HG03378 (cell line): ENCODE data around the gene TCF7L1.

Experiments used
- ATAC-seq: cut with Tn5 transposase; IDR thresholded peaks from one replicate; pipeline ENCODE4 v1.9.1; 2021; ENCODE audit warnings: mild to moderate bottlenecking, moderate library complexity; ENCODE audit not compliant: unreplicated experiment

Gene TCF7L1

DNA sequence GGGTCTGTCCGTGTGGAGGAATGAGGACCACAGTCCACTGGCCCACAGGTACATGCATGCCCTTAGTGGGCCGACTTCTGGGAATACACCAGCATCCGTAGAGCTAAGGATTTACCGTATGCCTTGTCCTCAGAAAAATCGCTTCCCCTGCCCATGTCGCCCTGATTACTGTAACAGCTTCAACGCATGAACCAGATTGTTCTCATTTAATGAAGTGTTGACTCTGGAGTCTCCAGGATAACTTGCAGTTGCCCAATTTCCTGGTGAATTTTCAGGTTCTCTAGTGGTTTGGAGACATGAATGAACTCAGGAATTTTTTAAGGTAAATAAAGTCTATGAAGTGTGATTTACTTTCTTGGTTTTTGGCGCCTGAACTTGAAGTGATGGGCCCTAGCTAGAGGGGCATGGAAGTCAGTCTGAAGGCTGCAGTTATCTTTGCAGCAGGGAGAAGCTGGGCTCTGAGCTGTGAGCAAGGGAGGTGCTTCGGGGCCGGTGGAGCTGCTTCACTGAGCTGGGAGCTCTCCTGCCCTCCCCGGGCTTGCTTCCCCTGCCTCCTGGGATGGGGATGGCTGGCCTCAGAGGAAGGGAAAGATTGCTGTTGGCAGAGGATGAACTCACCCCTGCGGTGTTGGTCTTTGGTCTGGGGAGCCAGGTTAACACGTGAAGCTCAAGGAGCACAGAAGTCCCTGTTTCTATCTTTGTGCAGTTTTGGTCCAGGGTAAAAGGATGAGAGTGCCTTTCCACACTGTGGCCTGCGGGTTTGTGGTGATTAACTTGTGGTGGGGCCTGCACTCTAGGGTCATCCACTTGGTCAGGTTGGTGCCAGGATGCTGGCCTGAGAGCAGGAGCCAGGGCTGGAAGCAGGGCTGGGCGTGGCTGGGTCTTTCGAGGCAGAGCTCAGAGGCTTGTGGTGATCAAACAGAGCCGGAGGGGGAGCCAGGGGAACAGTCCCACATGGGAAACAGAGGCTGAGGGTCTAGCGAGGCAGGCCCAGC is 28.1 kb downstream of the TCF7L1 start:
- ATAC-seq, result no peak

DNA sequence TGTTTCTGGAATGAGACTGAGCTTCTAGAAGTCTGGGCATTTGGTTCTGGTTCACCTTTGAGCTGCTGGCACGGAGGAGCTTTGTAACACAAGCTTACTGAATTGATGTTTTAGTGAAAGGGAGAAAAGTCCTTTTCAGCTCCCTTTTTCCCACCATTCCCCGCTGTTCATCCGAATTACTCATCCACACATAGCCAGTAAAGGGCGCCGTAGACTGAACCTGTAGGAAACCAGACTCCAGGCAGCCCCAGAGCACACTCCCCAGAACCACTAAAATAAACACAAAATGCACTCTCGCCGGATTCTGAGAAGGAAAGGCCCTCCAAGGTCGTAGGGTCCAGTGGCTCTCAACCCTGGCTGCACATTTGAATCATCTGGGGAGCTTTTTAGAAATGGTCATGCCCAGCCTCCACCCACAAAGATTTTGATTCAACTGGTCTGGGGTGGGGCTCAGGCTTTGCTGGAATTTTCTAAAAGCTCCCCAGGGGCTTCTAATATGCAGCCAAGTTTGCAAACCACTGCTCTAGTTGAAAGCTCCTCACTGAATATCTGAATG is 29.6 kb downstream of the TCF7L1 start:
- ATAC-seq, result no peak

DNA sequence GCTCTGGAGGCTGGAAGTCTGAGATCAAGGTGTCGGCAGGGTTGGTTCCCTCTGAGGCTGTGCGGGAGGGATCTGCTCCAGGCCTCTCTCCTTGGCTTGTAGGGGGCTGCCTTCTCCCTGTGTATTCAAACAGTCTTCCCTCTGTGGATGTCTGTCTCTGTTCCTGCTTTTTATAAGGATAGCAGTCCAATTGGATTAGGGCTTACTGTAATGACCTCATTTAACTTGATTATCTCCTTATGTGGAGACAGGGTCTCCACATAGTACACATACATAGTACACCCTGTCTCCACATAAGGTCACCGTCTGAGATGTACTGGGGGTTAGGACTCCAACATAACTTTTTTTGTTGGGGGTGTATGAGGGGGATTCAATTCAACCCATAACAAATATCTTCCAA is 30.5 kb downstream of the TCF7L1 start:
- ATAC-seq, result no peak

DNA sequence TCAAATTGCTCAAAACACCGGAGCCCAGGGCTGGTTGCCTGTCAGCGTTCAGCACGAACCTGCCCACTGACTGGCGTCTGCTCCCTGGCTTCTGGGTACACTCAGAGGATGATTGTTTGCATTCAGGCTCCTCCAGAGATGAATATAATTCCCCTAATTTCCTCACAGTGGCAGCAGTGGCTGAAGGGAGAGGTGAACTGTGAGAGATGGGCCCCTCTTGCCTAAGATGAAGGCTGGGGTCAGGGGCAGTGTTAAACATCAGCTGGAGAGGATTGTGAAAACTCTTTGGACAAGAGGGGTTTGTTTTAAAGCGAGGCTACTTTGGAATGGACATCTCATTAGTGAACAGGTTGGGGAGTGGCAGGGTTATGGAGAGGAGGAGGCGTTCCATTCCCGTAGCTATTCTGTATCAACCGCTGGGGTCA is 31.0 kb downstream of the TCF7L1 start:
- ATAC-seq, result no peak

DNA sequence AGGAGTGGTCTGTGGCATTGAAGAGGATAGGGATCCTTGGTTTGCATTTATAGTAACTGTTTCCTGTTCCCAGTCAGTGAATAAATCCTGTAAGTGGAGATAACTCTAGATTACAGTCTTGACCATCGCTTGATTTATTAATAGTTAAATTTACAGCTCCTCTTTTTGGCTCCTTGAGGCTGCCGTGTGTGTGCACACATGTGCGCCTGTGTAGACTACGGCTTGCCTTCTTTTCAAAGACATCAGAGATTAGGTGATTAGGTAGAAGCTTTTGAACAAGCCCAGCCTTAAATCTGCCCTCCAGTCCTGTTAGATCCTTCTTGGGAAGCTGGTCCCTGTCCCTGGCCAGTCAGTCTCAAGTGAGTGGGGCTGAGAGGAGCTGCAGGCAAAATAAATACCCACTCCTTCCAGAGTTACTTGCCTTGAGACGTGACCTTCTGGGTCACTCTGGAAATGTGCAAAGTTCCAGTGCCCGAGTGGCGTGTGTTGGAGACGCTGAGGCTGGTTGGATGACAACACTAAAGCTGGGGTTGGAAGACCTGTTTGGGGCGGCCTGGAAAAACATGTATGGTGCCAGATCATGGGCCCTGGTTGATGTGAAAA is 32.0 kb downstream of the TCF7L1 start:
- no peak for ATAC-seq

DNA sequence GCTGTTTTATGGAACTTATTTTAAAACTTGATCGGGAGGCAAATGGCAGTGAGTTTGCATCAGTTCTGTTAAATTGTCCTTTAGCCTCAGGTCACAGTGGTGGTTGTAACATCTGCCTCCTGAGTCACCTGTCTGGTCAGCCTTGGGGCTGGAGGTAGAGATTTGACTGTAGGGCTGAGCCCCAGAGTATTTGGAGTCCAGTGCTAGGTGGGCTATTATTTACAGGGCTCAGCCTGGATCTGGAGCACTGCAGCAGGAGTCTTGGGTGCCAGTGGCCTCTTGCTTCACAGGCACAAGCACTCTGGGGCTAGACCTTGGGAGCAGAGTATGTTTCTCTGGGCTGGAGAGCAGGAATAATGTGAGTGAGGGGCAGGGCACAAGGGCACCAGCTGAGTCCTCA is 32.8 kb downstream of the TCF7L1 start:
- no peak for ATAC-seq

DNA sequence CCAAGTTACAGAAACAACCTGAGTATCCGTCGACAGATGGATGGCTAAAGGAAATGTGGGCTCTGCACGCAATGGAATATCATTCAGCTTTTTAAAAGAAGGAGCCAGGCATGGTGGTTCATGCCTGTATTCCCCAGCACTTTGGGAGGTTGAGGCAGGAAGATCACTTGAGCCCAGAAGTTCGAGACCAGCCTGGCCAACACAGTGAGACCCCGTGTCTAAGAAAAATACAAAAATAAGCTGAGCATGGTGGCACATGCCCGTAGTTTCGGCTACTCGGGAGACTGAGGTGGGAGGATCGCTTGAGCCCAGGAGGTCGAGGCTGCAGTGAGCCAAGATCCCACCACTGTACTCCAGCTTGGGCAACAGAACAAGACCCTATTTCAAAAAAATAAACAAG is 34.3 kb downstream of the TCF7L1 start:
- ATAC-seq, result no peak

DNA sequence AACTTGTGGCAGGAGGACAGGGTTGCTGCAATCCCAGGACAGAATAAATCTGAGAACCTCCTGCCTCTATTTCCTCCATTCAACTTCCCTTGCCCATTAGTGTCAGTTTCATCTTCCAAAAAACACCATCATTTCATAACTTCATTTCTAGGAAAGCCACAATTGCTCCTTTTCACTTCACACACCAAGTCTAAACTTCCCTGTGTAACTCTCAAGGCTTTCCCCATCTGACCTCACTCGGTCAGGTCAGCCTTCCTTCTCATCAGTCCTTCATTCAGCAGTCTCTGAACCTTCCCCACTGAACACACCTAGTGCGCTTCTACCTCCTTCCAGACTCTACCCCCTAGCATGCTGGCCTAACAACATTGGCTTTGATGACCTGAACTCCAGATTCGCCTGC is 35.8 kb downstream of the TCF7L1 start:
- ATAC-seq, result no peak

DNA sequence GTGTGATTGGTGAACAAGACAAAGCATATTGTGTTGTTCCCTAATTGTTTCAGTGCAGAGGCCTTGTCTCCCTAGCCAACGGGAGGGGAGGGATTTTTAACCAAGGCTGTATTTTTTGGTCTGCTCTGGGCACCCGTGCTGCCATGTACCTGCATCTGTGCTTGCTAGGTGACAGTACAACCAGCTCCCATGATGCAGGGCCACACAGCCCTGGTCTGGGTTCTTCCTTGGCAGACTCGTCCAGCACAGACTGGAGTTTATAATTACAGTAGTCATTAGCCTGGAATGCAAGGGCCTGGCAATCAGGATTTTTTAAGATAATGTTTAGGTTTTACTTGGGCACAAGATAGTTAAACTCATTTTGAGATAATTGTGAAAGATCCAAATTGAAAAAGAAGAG is 36.4 kb downstream of the TCF7L1 start:
- ATAC-seq, result no peak

DNA sequence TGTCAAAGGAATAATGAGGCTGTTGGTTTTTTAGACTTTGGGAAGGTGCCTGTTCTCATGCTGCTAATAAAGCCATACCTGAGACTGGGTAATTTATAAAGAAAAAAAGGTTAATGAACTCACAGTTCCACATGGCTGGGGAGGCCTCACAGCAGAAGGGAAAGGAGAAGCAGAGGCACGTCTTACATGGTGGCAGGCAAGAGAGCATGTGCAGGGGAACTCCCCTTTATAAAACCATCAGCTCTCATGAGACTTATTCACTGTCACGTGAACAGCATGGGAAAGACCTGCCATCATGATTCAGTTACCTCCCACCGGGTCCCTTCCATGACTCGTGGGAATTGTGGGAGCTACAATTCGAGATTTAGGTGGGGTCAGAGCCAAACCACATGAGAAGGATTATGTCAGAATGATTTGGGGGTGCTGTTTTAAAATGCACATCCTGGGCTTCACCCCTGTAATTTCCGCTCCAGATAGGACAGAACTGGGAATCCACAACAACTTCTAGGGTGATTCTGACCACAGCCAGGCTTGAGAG is 37.8 kb downstream of the TCF7L1 start:
- no peak for ATAC-seq

DNA sequence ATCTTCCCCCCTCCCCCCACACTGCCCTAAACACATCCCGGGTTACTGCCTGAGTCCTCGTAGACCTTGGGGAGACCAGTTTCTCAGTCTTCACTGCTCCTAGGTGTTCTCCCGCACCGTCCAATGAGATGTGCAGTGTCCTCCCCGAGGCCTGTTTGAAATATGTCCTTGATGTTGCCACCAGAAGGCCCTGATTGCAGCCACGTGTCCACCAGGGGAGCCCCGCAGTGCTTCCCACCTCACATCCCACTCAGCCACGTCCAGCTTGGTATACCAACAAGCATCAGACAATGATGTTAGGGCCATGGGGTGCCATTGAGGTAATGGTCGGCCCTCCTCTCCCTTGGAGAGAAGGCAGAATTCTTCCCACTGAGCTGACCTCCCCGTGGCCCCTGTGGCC is 38.7 kb downstream of the TCF7L1 start:
- no peak for ATAC-seq

DNA sequence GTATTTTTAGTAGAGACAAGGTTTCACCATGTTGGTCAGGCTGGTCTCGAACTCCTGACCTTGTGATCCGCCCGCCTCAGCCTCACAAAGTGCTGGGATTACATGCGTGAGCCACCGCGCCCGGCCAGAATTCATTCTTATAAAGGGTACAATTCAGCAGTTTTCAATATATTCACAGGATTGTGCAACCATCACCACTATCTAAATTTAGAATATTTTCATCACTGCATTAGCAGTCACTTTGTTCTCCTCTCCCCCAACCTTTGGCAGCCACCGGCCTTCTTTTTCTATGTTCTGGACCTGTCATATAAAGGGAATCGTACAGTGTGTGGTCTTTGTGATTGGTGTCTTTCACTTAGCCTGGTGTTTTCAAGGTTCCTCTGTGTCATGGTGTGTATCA is 40.7 kb downstream of the TCF7L1 start:
- ATAC-seq, result no peak

DNA sequence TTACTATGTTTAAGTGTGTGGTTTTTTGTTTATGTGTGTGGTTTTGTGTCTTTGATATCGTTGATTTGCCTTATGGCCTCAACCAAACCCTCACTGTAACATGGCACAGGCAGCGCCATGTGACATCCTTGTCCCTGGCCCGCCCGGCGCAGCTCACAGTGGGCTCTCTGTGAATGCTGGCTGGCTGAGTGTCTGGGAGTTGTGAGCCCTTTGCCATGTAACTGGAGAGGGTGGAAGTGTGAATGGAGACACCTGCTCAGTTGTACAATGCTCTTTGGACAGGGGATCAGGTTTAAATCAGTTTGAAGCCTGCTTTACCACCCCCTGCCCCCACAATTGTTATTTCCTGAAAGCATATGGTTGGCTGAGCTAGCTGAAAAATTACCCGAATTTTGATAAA is 41.8 kb downstream of the TCF7L1 start:
- ATAC-seq, result no peak

DNA sequence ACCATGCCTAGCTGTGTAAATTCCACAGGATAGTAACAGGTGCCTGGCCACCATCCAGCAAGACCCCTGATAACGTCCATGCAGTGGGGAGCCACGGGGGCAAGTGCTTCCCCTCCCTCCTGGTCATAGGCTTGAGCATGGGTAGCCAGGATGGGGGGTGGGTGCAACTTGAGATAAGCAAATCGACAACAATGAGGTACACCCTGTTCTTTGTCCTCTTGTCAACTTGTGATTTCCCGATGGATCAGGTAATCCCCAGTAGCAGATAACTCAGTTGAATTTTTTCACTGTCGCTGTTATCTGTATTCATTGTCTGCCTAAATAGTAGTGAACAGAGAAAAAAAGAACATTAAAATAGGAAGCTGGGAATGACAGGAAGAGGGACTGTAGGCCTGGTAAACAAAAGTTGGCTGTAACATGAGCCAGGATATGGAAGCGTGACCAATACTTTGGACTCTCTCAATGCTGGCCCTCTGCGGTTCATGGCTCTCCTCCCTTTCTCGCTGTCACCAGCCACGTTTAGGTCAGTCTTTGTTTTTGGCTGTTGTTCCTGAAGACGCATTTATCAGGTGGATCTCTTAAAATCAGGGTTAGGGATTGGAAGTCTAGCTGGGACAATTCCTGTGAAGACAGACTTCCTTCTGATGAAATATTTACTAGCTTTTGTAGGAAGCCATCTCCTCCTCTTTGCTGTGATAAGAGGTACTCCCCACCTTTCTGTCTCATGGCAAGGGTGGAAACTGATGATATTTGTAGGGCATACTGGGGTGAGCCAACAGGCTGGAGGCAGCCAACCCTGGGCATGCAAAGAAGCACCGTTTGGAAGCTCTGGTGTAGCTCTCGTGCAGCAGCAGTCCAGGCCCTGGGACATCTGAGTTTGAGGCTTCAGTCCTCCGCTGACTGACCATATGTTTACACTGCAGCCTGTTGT is 42.4 kb downstream of the TCF7L1 start:
- no peak for ATAC-seq

DNA sequence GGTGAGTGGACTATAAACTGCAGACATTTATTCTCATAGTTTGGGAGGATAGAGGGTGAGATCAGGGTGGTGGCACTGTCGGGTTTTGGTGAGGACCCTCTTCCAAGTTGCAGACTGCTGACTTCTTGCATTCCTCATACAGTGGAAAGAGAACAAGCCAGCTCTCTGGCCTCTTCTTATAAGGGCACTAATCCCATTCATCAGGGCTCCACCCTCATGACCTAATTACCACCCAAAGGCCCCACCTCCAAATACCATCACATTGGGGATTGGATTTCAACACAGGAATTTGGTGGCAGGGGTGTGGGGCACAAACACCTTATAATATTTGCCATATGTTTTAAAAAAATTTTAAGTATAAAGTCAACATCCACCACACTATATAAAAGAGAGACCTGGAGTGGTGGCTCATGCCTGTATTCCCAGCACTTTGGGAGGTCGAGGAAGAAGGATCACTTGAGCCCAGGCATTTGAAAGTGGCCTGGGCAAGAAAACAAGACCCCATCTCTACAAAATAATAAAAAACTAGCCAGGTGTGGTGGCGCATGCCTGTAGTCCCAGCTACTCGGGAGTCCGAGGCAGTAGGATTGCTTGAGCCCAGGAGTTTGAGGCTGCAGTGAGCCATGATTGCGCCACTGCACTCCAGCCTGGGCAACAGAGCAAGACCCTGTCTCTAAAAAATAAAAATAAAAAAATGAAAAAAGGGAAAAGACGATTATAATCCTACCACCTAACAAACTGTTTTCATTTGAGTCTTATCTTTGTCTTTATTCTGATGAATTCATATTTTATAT is 44.0 kb downstream of the TCF7L1 start:
- ATAC-seq, result no peak

DNA sequence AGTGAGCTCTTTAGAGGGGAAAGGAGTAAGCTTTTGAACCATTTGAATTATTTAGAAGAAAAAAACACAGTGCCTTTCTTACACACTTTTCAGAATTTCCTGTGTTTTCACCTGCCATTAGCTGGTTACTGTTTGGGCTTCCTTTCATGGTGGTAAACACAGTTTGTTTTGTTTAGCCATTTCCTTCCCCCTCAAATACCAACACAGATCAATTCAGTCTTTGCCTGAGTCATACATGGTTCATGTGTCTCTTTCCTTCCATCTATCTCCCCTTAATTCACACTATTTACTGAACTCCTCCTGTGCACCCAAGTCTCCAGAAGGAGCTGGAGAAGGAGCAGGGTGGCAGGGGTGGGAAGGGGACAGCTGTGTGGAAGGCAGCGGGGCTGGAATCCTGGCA is 45.0 kb downstream of the TCF7L1 start:
- no peak for ATAC-seq

DNA sequence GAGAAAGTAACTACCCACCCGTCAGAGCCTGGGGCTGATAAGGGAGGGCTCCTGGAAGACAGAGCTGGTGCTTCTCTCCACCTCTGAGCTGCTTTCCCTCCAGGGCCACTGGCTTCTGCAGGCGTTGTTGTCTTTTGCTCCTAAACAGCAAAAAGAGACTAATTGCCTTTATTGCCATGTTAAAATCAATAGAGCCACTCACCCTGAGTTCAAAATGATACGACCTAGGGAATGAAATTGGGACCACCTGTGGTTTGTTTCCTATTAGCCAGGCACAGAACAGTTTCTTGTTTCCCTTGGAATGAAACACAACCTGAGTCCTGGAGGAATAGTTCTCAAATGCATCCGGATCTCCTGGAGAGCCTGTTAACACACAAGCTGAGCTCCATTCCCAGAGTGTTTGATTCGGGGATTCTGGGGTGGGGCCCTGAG is 45.8 kb downstream of the TCF7L1 start:
- ATAC-seq, result no peak

DNA sequence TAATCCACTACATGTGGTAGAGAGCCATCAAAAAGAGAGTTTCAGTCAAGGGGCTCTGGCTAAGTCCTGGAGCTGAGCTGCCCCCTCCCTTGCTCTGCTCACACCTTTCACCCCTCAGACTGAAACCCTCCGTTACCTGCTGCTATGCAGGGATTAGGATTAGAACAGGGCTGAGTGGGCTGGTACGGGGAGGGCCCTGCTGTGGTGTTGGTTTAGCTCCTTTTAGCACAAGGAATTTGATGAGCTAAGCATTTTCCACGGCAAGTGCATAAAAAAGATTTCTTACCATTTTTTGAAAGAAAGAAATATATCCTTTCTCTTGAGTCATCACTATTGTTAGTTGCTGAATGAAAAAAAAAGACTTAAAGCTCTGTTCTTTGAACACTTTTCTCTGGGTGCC is 46.3 kb downstream of the TCF7L1 start:
- no peak for ATAC-seq

DNA sequence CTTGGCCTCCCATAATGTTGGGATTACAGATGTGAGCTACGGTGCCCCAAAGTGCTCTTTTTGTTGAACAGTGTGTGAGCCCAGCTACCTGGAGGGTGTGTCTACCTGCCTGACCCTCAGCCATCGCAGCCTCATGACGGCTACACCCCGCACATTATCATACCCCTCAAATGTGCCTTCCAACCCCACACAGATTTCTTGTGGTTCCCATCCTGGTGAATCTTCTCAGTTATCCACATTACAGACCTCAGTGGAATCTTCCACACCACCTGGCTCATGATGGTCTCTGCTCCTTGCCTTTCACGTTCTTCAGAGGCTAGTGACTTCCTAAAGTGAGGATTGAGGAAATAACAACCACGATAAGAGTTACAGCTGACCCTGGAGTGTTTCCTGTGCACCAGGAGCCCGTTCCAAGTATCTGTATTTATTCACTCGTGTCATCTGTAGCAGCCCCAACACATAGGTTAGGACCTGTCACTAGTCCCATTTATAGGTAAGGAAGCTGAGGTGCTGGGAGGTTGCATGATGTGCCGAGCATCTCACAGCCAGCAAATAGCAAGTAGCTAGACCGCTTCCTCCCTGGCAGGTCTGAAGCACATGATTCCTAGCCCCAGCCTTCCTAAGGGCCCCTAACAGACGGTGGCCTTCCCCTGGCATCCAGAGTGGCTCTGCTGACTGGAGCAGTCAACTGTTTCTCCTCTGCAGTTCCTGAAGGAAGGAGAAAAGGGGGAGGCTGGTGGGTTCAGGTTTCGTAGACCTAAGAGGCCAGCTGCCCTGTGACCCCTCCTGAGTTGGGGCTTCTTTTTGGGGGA is 47.3 kb downstream of the TCF7L1 start:
- ATAC-seq, result no peak
